HG03342 (cell line): ENCODE measurements around the gene UBN1.

Source experiments
- ATAC-seq: cut with Tn5 transposase; IDR thresholded peaks from one replicate; pipeline ENCODE4 v1.9.1; 2021; ENCODE audit warnings: mild to moderate bottlenecking, moderate library complexity; ENCODE audit not compliant: unreplicated experiment

The UBN1 gene

GRCh38 chr16:4859900-4860255 lies 12.6 kb downstream of the UBN1 start:
- ATAC-seq = no peak

- no peak for ATAC-seq
Observed at GRCh38 chr16:4860727-4861342, 13.6 kb downstream of the UBN1 start.

GRCh38 chr16:4862639-4863038 lies 15.4 kb downstream of the UBN1 start:
- ATAC-seq = no peak

GRCh38 chr16:4864728-4865127 lies 17.4 kb downstream of the UBN1 start:
- no peak for ATAC-seq

GRCh38 chr16:4865231-4865860 lies 18.1 kb downstream of the UBN1 start:
- ATAC-seq = no peak

- no peak for ATAC-seq
Observed at GRCh38 chr16:4866586-4866985, 19.3 kb downstream of the UBN1 start.

GRCh38 chr16:4868026-4868425 lies 20.7 kb downstream of the UBN1 start:
- ATAC-seq = no peak

GRCh38 chr16:4868535-4868934 lies 21.3 kb downstream of the UBN1 start:
- ATAC-seq = no peak

- ATAC-seq = no peak
Observed at GRCh38 chr16:4869147-4869805, 22.0 kb downstream of the UBN1 start.

GRCh38 chr16:4870138-4870671 lies 22.9 kb downstream of the UBN1 start:
- no peak for ATAC-seq

- no peak for ATAC-seq
Observed at GRCh38 chr16:4871071-4871470, 23.8 kb downstream of the UBN1 start.

GRCh38 chr16:4873091-4873490 lies 25.8 kb downstream of the UBN1 start:
- no peak for ATAC-seq

GRCh38 chr16:4874666-4875065 lies 27.4 kb downstream of the UBN1 start:
- ATAC-seq = no peak

- ATAC-seq = no peak
Observed at GRCh38 chr16:4876646-4877379, 29.5 kb downstream of the UBN1 start.

GRCh38 chr16:4877380-4877685 lies 30.1 kb downstream of the UBN1 start:
- ATAC-seq = no peak

GRCh38 chr16:4879049-4879448 lies 31.8 kb downstream of the UBN1 start:
- no peak for ATAC-seq

- ATAC-seq = no peak
Observed at GRCh38 chr16:4880006-4880580, 32.8 kb downstream of the UBN1 start.

- ATAC-seq = no peak
Observed at GRCh38 chr16:4882000-4882632, 34.8 kb downstream of the UBN1 start.

GRCh38 chr16:4882633-4883285 lies 35.5 kb downstream of the UBN1 start:
- ATAC-seq = no peak

GRCh38 chr16:4883501-4883900 lies 36.2 kb downstream of the UBN1 start:
- no peak for ATAC-seq
